GM12891 (cell line): ENCODE measurements around the gene RAB24.
"Not testable (repeated sequence)": the region's sequence is repeated elsewhere in the genome, so short reads cannot be mapped to it uniquely, and the experiment has no call there.

Source experiments
- DNase-seq: peaks from one replicate; pipeline ENCODE4 v3.0.0; 2011; ENCODE audit warnings: low spot score; ENCODE audit not compliant: insufficient read length
- FAIRE-seq: peaks from 2 replicates; lab custom pipeline; 2011; peaks lifted over from hg19 to GRCh38; lab: Jason Lieb, UNC
- PAX5 ChIP-seq: IDR thresholded peaks from 2 replicates; pipeline ENCODE4 v1.6.1; 2011; ENCODE audit warnings: low read length, moderate library complexity, mild to moderate bottlenecking; ENCODE audit not compliant: insufficient read depth, severe bottlenecking
- POLR2A ChIP-seq: IDR thresholded peaks from 2 replicates; pipeline ENCODE4 v1.6.1; 2011; ENCODE audit warnings: low read depth, low read length, control low read depth
- POLR2AphosphoS5 ChIP-seq: IDR thresholded peaks from 2 replicates; pipeline ENCODE4 v1.6.1; 2011; ENCODE audit warnings: low read depth, low read length, control low read depth
- POU2F2 ChIP-seq: IDR thresholded peaks from 2 replicates; pipeline ENCODE4 v1.6.1; 2011; ENCODE audit warnings: low read depth, mild to moderate bottlenecking, control low read depth, low read length, moderate library complexity
- SPI1 ChIP-seq: IDR thresholded peaks from 2 replicates; pipeline ENCODE4 v1.6.1; 2011; ENCODE audit warnings: low read depth, low read length, control low read depth
- TAF1 ChIP-seq: IDR thresholded peaks from 2 replicates; pipeline ENCODE4 v1.6.1; 2011; ENCODE audit warnings: low read depth, low read length, control low read depth

RAB24 gene

GRCh38 chr5:177343777-177344176, 40.3 kb upstream of the RAB24 start:
- TF ChIP-seq POLR2AphosphoS5 (no peak), TAF1 (no peak), SPI1 (no peak), POU2F2 (no peak), POLR2A (no peak), PAX5 (no peak)
- no peak for FAIRE-seq
- no peak for DNase-seq

DNA sequence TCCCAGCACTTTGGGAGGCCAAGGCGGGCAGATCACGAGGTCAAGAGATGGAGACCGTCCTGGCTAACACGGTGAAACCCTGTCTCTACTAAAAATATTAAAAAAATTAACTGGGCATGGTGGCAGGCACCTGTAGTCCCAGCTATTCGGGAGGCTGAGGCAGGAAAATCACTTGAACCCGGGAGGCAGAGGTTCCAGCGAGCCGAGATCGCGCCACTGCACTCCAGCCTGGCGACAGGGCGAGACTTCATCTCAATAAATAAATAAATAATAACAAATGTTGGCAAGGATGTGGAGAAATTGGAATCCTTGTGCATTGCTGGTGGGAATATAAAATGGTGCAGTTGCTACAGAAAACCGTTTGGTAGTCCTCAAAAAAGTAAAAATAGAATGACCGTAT, 39.5 kb upstream of the RAB24 start:
- FAIRE-seq, DNase-seq: not testable (repeated sequence)

DNA sequence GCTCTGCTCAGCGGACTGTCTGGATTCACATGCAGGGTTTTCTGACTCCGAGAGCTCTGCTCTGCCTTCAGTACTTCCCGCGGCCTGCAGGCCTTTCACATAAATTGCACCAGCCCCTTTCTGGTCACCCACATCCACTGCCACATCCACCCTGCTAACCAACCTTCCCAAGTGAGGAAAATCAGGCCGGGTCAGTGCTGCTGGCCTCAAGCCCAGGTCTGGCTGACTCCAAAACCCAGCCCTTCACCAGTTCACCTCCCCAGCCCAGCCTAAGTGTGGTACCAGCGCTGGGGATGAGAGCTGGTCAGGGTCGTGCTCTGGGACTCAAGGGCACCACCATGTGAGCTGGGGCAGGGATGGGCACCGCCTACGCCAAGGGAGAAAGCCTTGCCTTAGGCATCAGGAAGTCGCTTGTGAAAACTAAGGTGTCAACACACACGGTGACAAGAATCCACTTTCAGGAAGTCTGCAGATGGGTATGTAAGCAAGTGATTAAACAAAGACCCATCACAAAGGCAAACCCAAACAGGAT, 35.7 kb upstream of the RAB24 start:
- TF ChIP-seq POLR2A (no peak), TAF1 (no peak), POLR2AphosphoS5 (no peak), POU2F2 (no peak), SPI1 (no peak), PAX5 (no peak)
- FAIRE-seq (no peak), DNase-seq (no peak)

DNA sequence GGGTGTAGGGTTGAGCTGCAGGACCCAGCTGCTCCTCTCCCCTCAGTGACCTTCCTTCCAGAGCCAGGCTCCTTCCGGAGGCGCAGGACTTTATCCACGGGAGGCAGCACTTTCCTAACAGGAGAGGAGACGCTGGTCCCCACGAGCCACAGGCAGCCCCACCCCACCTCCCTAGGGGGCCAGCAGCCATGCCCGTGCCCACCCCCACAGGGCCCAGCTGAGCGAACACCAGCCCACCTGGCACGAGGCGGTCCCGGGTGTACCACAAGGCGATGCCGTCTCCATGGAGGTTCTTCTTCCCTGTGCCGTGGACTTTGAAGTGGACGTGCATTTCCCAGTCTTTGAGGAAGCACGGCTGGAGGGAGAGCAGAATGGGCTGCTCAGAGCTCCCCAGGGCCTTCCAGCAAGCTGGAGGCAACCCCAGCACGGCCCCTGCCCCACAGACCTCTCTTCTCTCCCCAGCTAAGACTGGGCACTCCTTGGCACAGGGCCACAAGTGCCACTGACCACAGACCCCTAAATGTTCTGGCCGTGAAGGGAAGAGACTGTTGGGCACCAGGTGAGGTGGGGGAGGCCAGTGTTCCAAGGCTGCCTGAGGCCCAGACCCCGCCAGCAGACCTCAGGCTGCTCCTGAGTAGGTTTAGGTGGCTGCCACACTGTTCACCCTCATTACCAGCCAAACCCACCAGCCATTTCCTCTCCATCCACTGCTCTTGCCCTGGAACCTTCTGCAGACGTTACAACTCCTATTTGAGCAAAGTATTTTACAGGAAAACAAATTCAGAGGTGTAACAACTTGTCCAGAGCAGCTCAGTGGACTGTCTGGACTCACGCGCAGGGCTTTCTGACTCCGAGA, 35.0 kb upstream of the RAB24 start:
- no peak for TF ChIP-seq POLR2A
- TF ChIP-seq TAF1, result no peak
- TF ChIP-seq POLR2AphosphoS5, result no peak
- no peak for TF ChIP-seq POU2F2
- no peak for TF ChIP-seq PAX5
- TF ChIP-seq SPI1, result no peak
- DNase-seq (no peak), FAIRE-seq (no peak)

GRCh38 chr5:177336603-177337494, 33.3 kb upstream of the RAB24 start:
- DNase-seq, result no peak
- FAIRE-seq, result no peak
- TF ChIP-seq SPI1 (no peak), TAF1 (no peak), PAX5 (no peak), POU2F2 (no peak), POLR2A (no peak), POLR2AphosphoS5 (no peak)

DNA sequence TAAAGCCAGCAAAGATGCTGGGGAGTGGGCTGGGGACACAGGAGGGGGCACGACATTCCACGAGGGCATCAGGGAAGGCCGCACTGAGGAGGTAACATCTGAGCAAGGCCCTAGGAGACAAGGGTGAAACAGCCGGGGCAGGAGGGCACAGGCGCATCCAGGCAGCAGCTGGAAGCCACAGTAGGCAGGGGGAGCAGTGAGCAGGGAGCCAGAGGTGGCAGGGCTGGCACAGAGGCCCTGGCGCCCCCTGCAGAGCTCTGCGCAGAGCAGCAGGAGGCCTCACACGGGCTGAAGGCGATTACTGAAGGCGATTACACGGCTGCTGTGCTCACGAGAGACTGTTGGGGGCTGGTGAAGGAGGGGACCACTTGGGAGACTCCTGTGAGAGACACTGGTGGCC, 32.6 kb upstream of the RAB24 start:
- FAIRE-seq (no peak), DNase-seq (no peak)
- no peak for TF ChIP-seq SPI1

- TF ChIP-seq POU2F2 (no peak), SPI1 (no peak), POLR2AphosphoS5 (no peak), TAF1 (no peak), POLR2A (no peak), PAX5 (no peak)
- DNase-seq (no peak), FAIRE-seq (no peak)
Measured at GRCh38 chr5:177335701-177336065, 32.2 kb upstream of the RAB24 start.

- TF ChIP-seq SPI1 (no peak), POU2F2 (no peak), POLR2AphosphoS5 (no peak), POLR2A (no peak), TAF1 (no peak), PAX5 (no peak)
- FAIRE-seq (no peak), DNase-seq (no peak)
Measured at GRCh38 chr5:177334781-177335700, 31.5 kb upstream of the RAB24 start.

GRCh38 chr5:177334155-177334551, 30.6 kb upstream of the RAB24 start:
- no peak for FAIRE-seq
- TF ChIP-seq TAF1 (no peak), PAX5 (no peak), POU2F2 (no peak)
- DNase-seq, result no peak
